PC-3 (cell line): ENCODE data around the gene SH3GL3. TPM values are rescaled to one million over a fixed set of nuclear protein-coding genes. Genes with fewer than 3 reads are reported as not detected.

ENCODE experiments used
- ATAC-seq: fragments of 200-7000 bp; cut with Tn5 transposase; 2 replicates; pipeline ENCODE4 v1.9.1; 2020; ENCODE audit warnings: mild to moderate bottlenecking, moderate library complexity
- BruUV-seq: library from RNA; stranded (reverse); fragments of 400-500 nt; replicated peaks from 2 replicates; lab custom pipeline; 2021; lab: Mats Ljungman, UMichigan
- CTCF ChIA-PET: fragments of 300-600 bp; sonication (Branson Sonifier 250); formaldehyde crosslinking; loops from one replicate; lab custom pipeline; 2022; ENCODE audit warnings: antibody characterized with exemption; lab: Charles Lee
- POLR2A ChIA-PET: fragments of 300-600 bp; sonication (Branson Sonifier 250); formaldehyde crosslinking; loops from one replicate; lab custom pipeline; 2022; ENCODE audit warnings: antibody characterized with exemption; ENCODE audit not compliant: unreplicated experiment; lab: Charles Lee
- DNase-seq: peaks from one replicate; pipeline ENCODE4 v3.0.0-alpha.2; 2015
- H2AFZ ChIP-seq: fragments of 300-600 bp; sonication (generic); 2 replicates; pipeline ENCODE4 v1.6.0; 2016; ENCODE audit warnings: antibody characterized with exemption, low read length
- H3F3A ChIP-seq: fragments of 300-600 bp; sonication (generic); one replicate; pipeline ENCODE4 v1.6.0; 2017; ENCODE audit warnings: antibody characterized with exemption, low read length, control low read depth, mild to moderate bottlenecking; ENCODE audit not compliant: unreplicated experiment
- H3K27ac ChIP-seq: fragments of 300-600 bp; sonication (generic); 2 replicates; pipeline ENCODE4 v1.5.1; 2016; ENCODE audit warnings: mild to moderate bottlenecking, low read length
- H3K27me3 ChIP-seq: fragments of 300-600 bp; sonication (generic); 2 replicates; pipeline ENCODE4 v1.6.1; 2016; ENCODE audit warnings: low read length, mixed read lengths
- H3K36me3 ChIP-seq: fragments of 300-600 bp; sonication (generic); 2 replicates; pipeline ENCODE4 v1.6.1; 2016; ENCODE audit warnings: low read depth, mixed run types, low read length, mixed read lengths
- H3K4me1 ChIP-seq: fragments of 300-600 bp; sonication (generic); 2 replicates; pipeline ENCODE4 v1.5.1; 2016; ENCODE audit warnings: low read length; ENCODE audit not compliant: insufficient read depth
- H3K4me2 ChIP-seq: fragments of 300-600 bp; sonication (generic); 2 replicates; pipeline ENCODE4 v1.6.0; 2016; ENCODE audit warnings: low read length
- H3K4me3 ChIP-seq: fragments of 300-600 bp; sonication (generic); 2 replicates; pipeline ENCODE4 v1.5.1; 2016; ENCODE audit warnings: mild to moderate bottlenecking, low read length, mixed read lengths
- H3K79me2 ChIP-seq: fragments of 300-600 bp; sonication (generic); 2 replicates; pipeline ENCODE4 v1.6.1; 2017; ENCODE audit warnings: low read length, mixed read lengths
- H3K9ac ChIP-seq: fragments of 300-600 bp; sonication (generic); 2 replicates; pipeline ENCODE4 v1.6.0; 2016; ENCODE audit warnings: mild to moderate bottlenecking, low read length
- H3K9me2 ChIP-seq: fragments of 300-600 bp; sonication (generic); replicated peaks from 2 replicates; pipeline ENCODE4 v1.6.1; 2016; ENCODE audit warnings: mixed run types, low read length, mixed read lengths
- H3K9me3 ChIP-seq: fragments of 300-600 bp; sonication (generic); 2 replicates; pipeline ENCODE4 v1.6.1; 2016; ENCODE audit warnings: low read length, mixed read lengths
- H4K20me1 ChIP-seq: fragments of 300-600 bp; sonication (generic); 2 replicates; pipeline ENCODE4 v1.6.1; 2016; ENCODE audit warnings: low read length, mixed read lengths
- CTCF ChIP-seq: fragments of 300-600 bp; sonication (generic); conservative IDR thresholded peaks from 2 replicates; pipeline ENCODE4 v1.5.1; 2017; ENCODE audit warnings: antibody characterized with exemption, low read depth, mild to moderate bottlenecking, low read length
- EZH2 ChIP-seq: fragments of 300-600 bp; sonication (generic); IDR thresholded peaks from one replicate; pipeline ENCODE4 v1.6.1; 2017; ENCODE audit warnings: antibody characterized with exemption, mild to moderate bottlenecking, low read length; ENCODE audit not compliant: unreplicated experiment
- EZH2phosphoT487 ChIP-seq: fragments of 300-600 bp; sonication (generic); IDR thresholded peaks from 2 replicates; pipeline ENCODE4 v1.6.1; 2018; ENCODE audit warnings: mild to moderate bottlenecking, antibody characterized with exemption, low read length, borderline replicate concordance
- intact Hi-C: fragments of 100-400 bp; cut with micrococcal nuclease; formaldehyde crosslinking; loops from 2 replicates; pipeline ENCODE4 v1.9.0; 2023
- total RNA-seq: library from RNA; depleted of rRNA; stranded (reverse); fragments of >200 nt; gene quantifications from 2 replicates; pipeline ENCODE4 v1.2.3, GENCODE V29; 2014

Gene SH3GL3
- total RNA-seq, 1 experiment from 2014 or later = 3.6 TPM

GRCh38 chr15:83422081-83422480 is 25.1 kb upstream of the SH3GL3 start:
- Histone ChIP-seq H3K4me1 (no peaks in the 10 kb centered on the region), H4K20me1 (no peaks in the 10 kb centered on the region), H3K4me2 (no peak overlapping the region), H3K79me2 (no peaks in the 10 kb centered on the region), H3K27ac (no peak overlapping the region), H3K9me2 (no peaks in the 10 kb centered on the region), H3K36me3 (no peaks in the 10 kb centered on the region), H2AFZ (no peak overlapping the region), H3K4me3 (no peak overlapping the region), H3K27me3 (no peaks in the 10 kb centered on the region), H3K9ac (no peak overlapping the region), H3F3A (no peaks in the 10 kb centered on the region), H3K9me3 (no peaks in the 10 kb centered on the region)
- ATAC-seq (no peak), DNase-seq (no peak)
- BruUV-seq = no TSS peak
- CTCF ChIA-PET = no interaction called here
- POLR2A ChIA-PET = no interaction called here
- no peak for TF ChIP-seq CTCF
- TF ChIP-seq EZH2phosphoT487 = no peak
- TF ChIP-seq EZH2 = no peak
- intact Hi-C loops = no loop called here

- no peak overlapping the region for H3K4me2 ChIP-seq
- DNase-seq = no peak
- intact Hi-C loops = no loop called here
These were observed 24.6 kb upstream of the SH3GL3 start for GRCh38 chr15:83422541-83422940.

More at GRCh38 chr15:83422541-83422940, 24.6 kb upstream of the SH3GL3 start:
- no peak overlapping the region for H3K27ac ChIP-seq
- no peaks in the 10 kb centered on the region for H3K36me3 ChIP-seq
- no peak overlapping the region for H3K4me3 ChIP-seq
- no peaks in the 10 kb centered on the region for H4K20me1 ChIP-seq
- no peaks in the 10 kb centered on the region for H3F3A ChIP-seq
- H3K4me1 ChIP-seq = no peaks in the 10 kb centered on the region
- H3K79me2 ChIP-seq = no peaks in the 10 kb centered on the region
- ATAC-seq = no peak
- no peak overlapping the region for H2AFZ ChIP-seq
- CTCF ChIA-PET = no interaction called here
- no TSS peak for BruUV-seq
- H3K27me3 ChIP-seq = no peaks in the 10 kb centered on the region
- no peaks in the 10 kb centered on the region for H3K9me2 ChIP-seq
- H3K9ac ChIP-seq = no peak overlapping the region
- H3K9me3 ChIP-seq = no peaks in the 10 kb centered on the region
- TF ChIP-seq EZH2phosphoT487 (no peak), CTCF (no peak), EZH2 (no peak)
- POLR2A ChIA-PET = no interaction called here
